Hepatocyte (in vitro differentiated cells): ENCODE data around the gene ERI2. TPM values are rescaled to one million over a fixed set of nuclear protein-coding genes. Genes with fewer than 3 reads are reported as not detected.

Experiments used
- DNase-seq: peaks from one replicate; pipeline ENCODE4 v3.0.0-alpha.2; 2016; ENCODE audit warnings: low spot score
- H2AFZ ChIP-seq: fragments of 200-600 bp; sonication (generic); 2 replicates; pipeline ENCODE4 v1.6.0; 2016; ENCODE audit warnings: antibody characterized with exemption, mild to moderate bottlenecking
- H3K27ac ChIP-seq: fragments of 200-600 bp; sonication (generic); 2 replicates; pipeline ENCODE4 v1.5.1; 2016; ENCODE audit warnings: mild to moderate bottlenecking
- H3K27me3 ChIP-seq: fragments of 200-600 bp; sonication (generic); 2 replicates; pipeline ENCODE4 v1.6.1; 2016
- H3K36me3 ChIP-seq: fragments of 200-600 bp; sonication (generic); replicated peaks from 2 replicates; pipeline ENCODE4 v1.5.1; 2016; ENCODE audit warnings: low read depth; ENCODE audit not compliant: insufficient read depth
- H3K4me1 ChIP-seq: fragments of 200-600 bp; sonication (generic); 2 replicates; pipeline ENCODE4 v1.5.1; 2016; ENCODE audit warnings: mild to moderate bottlenecking, moderate library complexity; ENCODE audit not compliant: insufficient read depth
- H3K4me2 ChIP-seq: fragments of 200-600 bp; sonication (generic); 2 replicates; pipeline ENCODE4 v1.6.0; 2016
- H3K4me3 ChIP-seq: fragments of 200-600 bp; sonication (generic); 2 replicates; pipeline ENCODE4 v1.5.1; 2016; ENCODE audit warnings: mild to moderate bottlenecking
- H3K79me2 ChIP-seq: fragments of 200-600 bp; sonication (generic); 2 replicates; pipeline ENCODE4 v1.6.0; 2017; ENCODE audit warnings: mild to moderate bottlenecking
- H3K9me2 ChIP-seq: fragments of 200-600 bp; sonication (generic); replicated peaks from 2 replicates; pipeline ENCODE4 v1.6.0; 2017; ENCODE audit warnings: mild to moderate bottlenecking; ENCODE audit not compliant: insufficient read depth
- H3K9me3 ChIP-seq: fragments of 200-600 bp; sonication (generic); 2 replicates; pipeline ENCODE4 v1.5.1; 2016; ENCODE audit warnings: low read depth, mild to moderate bottlenecking
- H4K20me1 ChIP-seq: fragments of 200-600 bp; sonication (generic); 2 replicates; pipeline ENCODE4 v1.6.0; 2016; ENCODE audit warnings: mild to moderate bottlenecking; ENCODE audit not compliant: insufficient read depth, poor library complexity, severe bottlenecking
- CTCF ChIP-seq: fragments of 200-600 bp; sonication (generic); IDR thresholded peaks from 2 replicates; pipeline ENCODE4 v1.5.1; 2016; ENCODE audit warnings: antibody characterized with exemption, mild to moderate bottlenecking; ENCODE audit not compliant: poor library complexity
- EZH2 ChIP-seq: fragments of 200-600 bp; sonication (generic); IDR thresholded peaks from 2 replicates; pipeline ENCODE4 v1.6.1; 2016; ENCODE audit warnings: antibody characterized with exemption, mild to moderate bottlenecking, borderline replicate concordance
- EZH2phosphoT487 ChIP-seq: fragments of 200-600 bp; sonication (generic); IDR thresholded peaks from one replicate; pipeline ENCODE4 v1.6.1; 2018; ENCODE audit warnings: antibody characterized with exemption, mild to moderate bottlenecking, low read depth, moderate library complexity; ENCODE audit not compliant: unreplicated experiment, severe bottlenecking
- WGBS: methylation state at CpG from one replicate; pipeline ENCODE4 v1.1.6; 2016; ENCODE audit warnings: low lambda C conversion rate; ENCODE audit errors: missing lambda C conversion rate; 5-methylcytosine and 5-hydroxymethylcytosine counted together
- polyA plus RNA-seq: library from polyadenylated mRNA; unstranded; fragments of >200 nt; fragmentation: Nextera tagmentation; extraction: Ambion mirVana; gene quantifications from 2 replicates; pipeline ENCODE4 v1.2.1, GENCODE V29; 2016
- total RNA-seq: library from RNA; depleted of rRNA; stranded (reverse); fragments of >200 nt; gene quantifications from 2 replicates; pipeline ENCODE4 v1.2.3, GENCODE V29; 2014

ERI2 gene
- total and polyA plus RNA-seq, 2 experiments from 2014 or later: 6.9 to 26.9 TPM

- Histone ChIP-seq H3K4me2 (no peak overlapping the region), H3K4me1 (no peaks in the 10 kb centered on the region), H3K79me2 (peaks cover 5% of the 10 kb centered on the region), H3K9me3 (no peaks in the 10 kb centered on the region), H3K36me3 (no peaks in the 10 kb centered on the region), H3K9me2 (no peaks in the 10 kb centered on the region), H3K27me3 (no peaks in the 10 kb centered on the region), H4K20me1 (no peaks in the 10 kb centered on the region), H3K27ac (no peak overlapping the region), H2AFZ (no peak overlapping the region), H3K4me3 (no peak overlapping the region)
- 86% methylated on average over 2 of the region's 2 CpGs for WGBS
- TF ChIP-seq EZH2: no peak
- no peak for TF ChIP-seq CTCF
- TF ChIP-seq EZH2phosphoT487: no peak
- no peak for DNase-seq
These were observed 3.1 kb downstream of the ERI2 start for GRCh38 chr16:20803192-20803560.

GRCh38 chr16:20801278-20801677 lies 5.0 kb downstream of the ERI2 start:
- DNase-seq: no peak
- Histone ChIP-seq H3K27me3 (no peaks in the 10 kb centered on the region), H3K79me2 (peaks cover 5% of the 10 kb centered on the region), H2AFZ (no peak overlapping the region), H3K4me1 (no peaks in the 10 kb centered on the region), H3K9me2 (no peaks in the 10 kb centered on the region), H3K4me3 (no peak overlapping the region), H3K36me3 (no peaks in the 10 kb centered on the region), H4K20me1 (no peaks in the 10 kb centered on the region), H3K27ac (no peak overlapping the region), H3K9me3 (no peaks in the 10 kb centered on the region), H3K4me2 (no peak overlapping the region)
- no peak for TF ChIP-seq CTCF
- no peak for TF ChIP-seq EZH2
- TF ChIP-seq EZH2phosphoT487: no peak
- 90% methylated on average over 1 of the region's 1 CpG for WGBS

- H3K27me3 ChIP-seq: no peaks in the 10 kb centered on the region
- 84% methylated on average over 2 of the region's 2 CpGs for WGBS
- H4K20me1 ChIP-seq: no peaks in the 10 kb centered on the region
- TF ChIP-seq CTCF (peak; percentile 60), EZH2 (no peak), EZH2phosphoT487 (no peak)
- no peaks in the 10 kb centered on the region for H3K4me1 ChIP-seq
- H3K79me2 ChIP-seq: peaks cover under 1% of the 10 kb centered on the region
- no peak overlapping the region for H3K4me3 ChIP-seq
- no peak overlapping the region for H3K4me2 ChIP-seq
- no peaks in the 10 kb centered on the region for H3K36me3 ChIP-seq
- no peaks in the 10 kb centered on the region for H3K9me2 ChIP-seq
- DNase-seq: peak; percentile 39
- H2AFZ ChIP-seq: no peak overlapping the region
- H3K27ac ChIP-seq: no peak overlapping the region
- H3K9me3 ChIP-seq: no peaks in the 10 kb centered on the region
These were observed 6.7 kb downstream of the ERI2 start for GRCh38 chr16:20799599-20799998.

- no peaks in the 10 kb centered on the region for H3K4me1 ChIP-seq
- TF ChIP-seq EZH2 (no peak), CTCF (no peak), EZH2phosphoT487 (no peak)
- no peaks in the 10 kb centered on the region for H4K20me1 ChIP-seq
- H3K4me2 ChIP-seq: no peak overlapping the region
- H3K27ac ChIP-seq: no peak overlapping the region
- H3K4me3 ChIP-seq: no peak overlapping the region
- H3K79me2 ChIP-seq: no peaks in the 10 kb centered on the region
- no peaks in the 10 kb centered on the region for H3K9me3 ChIP-seq
- no peak for DNase-seq
- no peaks in the 10 kb centered on the region for H3K36me3 ChIP-seq
- 85% methylated on average over 2 of the region's 2 CpGs for WGBS
- H2AFZ ChIP-seq: no peak overlapping the region
- no peaks in the 10 kb centered on the region for H3K27me3 ChIP-seq
- H3K9me2 ChIP-seq: no peaks in the 10 kb centered on the region
These were observed 7.9 kb downstream of the ERI2 start for GRCh38 chr16:20798364-20798763.
